HEK293 (cell line): Measurements from ENCODE around the gene GALNTL6.

Experiments
- CTCF ChIA-PET: fragments of 350-600 bp; formaldehyde crosslinking; extraction: SDS; loops from one replicate; lab custom pipeline; 2021; ENCODE audit warnings: antibody characterized with exemption; lab: Yijun Ruan, JAX
- POLR2A ChIA-PET: fragments of 300-600 bp; formaldehyde crosslinking; extraction: SDS; loops from one replicate; lab custom pipeline; 2020; ENCODE audit warnings: antibody characterized with exemption, inconsistent platforms; lab: Yijun Ruan, JAX
- H3K27ac ChIP-seq: fragments of 200-500 bp; sonication (Bioruptor generic); 2 replicates; pipeline ENCODE4 v1.5.1; 2014; ENCODE audit warnings: low read depth, low read length, control low read depth, inconsistent platforms; ENCODE audit errors: extremely low read depth
- H3K36me3 ChIP-seq, 2 experiments: fragments of 200-500 bp in 1 of 2; sonication (Bioruptor generic) in 1 of 2; 1 replicate in 1 of 2; 2 replicates in 1 of 2; pipeline ENCODE4 v1.5.1; 2014 to 2017; ENCODE audit warnings: inconsistent platforms in 2 of 2, low read length in 2 of 2; ENCODE audit not compliant: control insufficient read depth in 2 of 2, insufficient read depth in 1 of 2
- H3K4me1 ChIP-seq: fragments of 200-500 bp; sonication (Bioruptor generic); 2 replicates; pipeline ENCODE4 v1.5.1; 2014; ENCODE audit warnings: mild to moderate bottlenecking, low read length, inconsistent platforms; ENCODE audit not compliant: control insufficient read depth, insufficient read depth
- H3K4me3 ChIP-seq: 2 replicates; pipeline ENCODE4 v1.5.1; 2011; ENCODE audit warnings: low read depth, mild to moderate bottlenecking, control low read depth, low read length, moderate library complexity
- H3K9me3 ChIP-seq: fragments of 200-500 bp; sonication (Bioruptor generic); 2 replicates; pipeline ENCODE4 v1.5.1; 2014; ENCODE audit warnings: low read depth, low read length, inconsistent platforms; ENCODE audit not compliant: control insufficient read depth, insufficient read depth
- FEZF1 ChIP-seq: fragments of 450-650 bp; formaldehyde crosslinking; IDR thresholded peaks from 2 replicates; pipeline ENCODE4 v1.5.1; 2016; ENCODE audit warnings: missing biosample characterization, missing genetic modification characterization
- HIC1 ChIP-seq: fragments of 450-650 bp; formaldehyde crosslinking; IDR thresholded peaks from 2 replicates; pipeline ENCODE4 v1.5.1; 2016; ENCODE audit warnings: missing biosample characterization, missing genetic modification characterization
- INSM2 ChIP-seq: fragments of 450-650 bp; formaldehyde crosslinking; IDR thresholded peaks from 2 replicates; pipeline ENCODE4 v1.5.1; 2016; ENCODE audit warnings: missing biosample characterization, missing genetic modification characterization
- OSR2 ChIP-seq: fragments of 450-650 bp; formaldehyde crosslinking; IDR thresholded peaks from 2 replicates; pipeline ENCODE4 v1.5.1; 2016; ENCODE audit warnings: missing biosample characterization, missing genetic modification characterization
- REPIN1 ChIP-seq: fragments of 450-650 bp; formaldehyde crosslinking; IDR thresholded peaks from 2 replicates; pipeline ENCODE4 v1.5.1; 2017; ENCODE audit warnings: missing biosample characterization, missing genetic modification characterization, low read depth
- TCF7L2 ChIP-seq: IDR thresholded peaks from 2 replicates; pipeline ENCODE4 v1.6.1; 2011; ENCODE audit warnings: low read depth, mild to moderate bottlenecking, inconsistent platforms, low read length, moderate library complexity, borderline replicate concordance
- WT1 ChIP-seq: fragments of 450-650 bp; formaldehyde crosslinking; IDR thresholded peaks from 2 replicates; pipeline ENCODE4 v1.5.1; 2016; ENCODE audit warnings: missing biosample characterization, missing genetic modification characterization
- YY1 ChIP-seq: fragments of 450-650 bp; formaldehyde crosslinking; IDR thresholded peaks from 2 replicates; pipeline ENCODE4 v1.5.1; 2018; ENCODE audit warnings: missing biosample characterization, missing genetic modification characterization
- ZBTB1 ChIP-seq: fragments of 450-650 bp; formaldehyde crosslinking; IDR thresholded peaks from 2 replicates; pipeline ENCODE4 v1.5.1; 2016; ENCODE audit warnings: missing biosample characterization, missing genetic modification characterization
- ZBTB10 ChIP-seq: fragments of 450-650 bp; formaldehyde crosslinking; IDR thresholded peaks from 2 replicates; pipeline ENCODE4 v1.5.1; 2016; ENCODE audit warnings: missing biosample characterization, missing genetic modification characterization
- ZNF140 ChIP-seq: fragments of 450-650 bp; formaldehyde crosslinking; IDR thresholded peaks from 2 replicates; pipeline ENCODE4 v1.5.1; 2016; ENCODE audit warnings: missing biosample characterization, missing genetic modification characterization
- ZNF184 ChIP-seq: fragments of 450-650 bp; IDR thresholded peaks from 2 replicates; pipeline ENCODE4 v1.5.1; 2018; ENCODE audit warnings: missing biosample characterization, mild to moderate bottlenecking, missing genetic modification characterization
- ZNF223 ChIP-seq: fragments of 450-650 bp; formaldehyde crosslinking; IDR thresholded peaks from 2 replicates; pipeline ENCODE4 v1.5.1; 2016; ENCODE audit warnings: missing biosample characterization, missing genetic modification characterization
- ZNF24 ChIP-seq: fragments of 450-650 bp; formaldehyde crosslinking; IDR thresholded peaks from 2 replicates; pipeline ENCODE4 v1.5.1; 2016; ENCODE audit warnings: missing biosample characterization, missing genetic modification characterization
- ZNF324 ChIP-seq: fragments of 450-650 bp; formaldehyde crosslinking; IDR thresholded peaks from 2 replicates; pipeline ENCODE4 v1.5.1; 2016; ENCODE audit warnings: missing biosample characterization, missing genetic modification characterization
- ZNF416 ChIP-seq: fragments of 450-650 bp; formaldehyde crosslinking; IDR thresholded peaks from 2 replicates; pipeline ENCODE4 v1.5.1; 2016; ENCODE audit warnings: missing biosample characterization, missing genetic modification characterization
- ZNF518A ChIP-seq: fragments of 450-650 bp; formaldehyde crosslinking; conservative IDR thresholded peaks from 2 replicates; pipeline ENCODE4 v1.5.1; 2016; ENCODE audit warnings: low read depth, missing biosample characterization, missing genetic modification characterization
- ZNF623 ChIP-seq: fragments of 450-650 bp; formaldehyde crosslinking; IDR thresholded peaks from 2 replicates; pipeline ENCODE4 v1.5.1; 2016; ENCODE audit warnings: missing biosample characterization, missing genetic modification characterization
- ZNF624 ChIP-seq: fragments of 450-650 bp; formaldehyde crosslinking; IDR thresholded peaks from 2 replicates; pipeline ENCODE4 v1.5.1; 2017; ENCODE audit warnings: missing biosample characterization, missing genetic modification characterization
- ZNF776 ChIP-seq: fragments of 450-650 bp; formaldehyde crosslinking; IDR thresholded peaks from 2 replicates; pipeline ENCODE4 v1.5.0; 2017; ENCODE audit warnings: missing biosample characterization, missing genetic modification characterization, borderline replicate concordance
- ZSCAN16 ChIP-seq: fragments of 450-650 bp; formaldehyde crosslinking; IDR thresholded peaks from 2 replicates; pipeline ENCODE4 v1.5.1; 2016; ENCODE audit warnings: missing biosample characterization, missing genetic modification characterization
- TF ChIP-seq, protein P1 (sequence below): fragments of 450-650 bp; IDR thresholded peaks from 2 replicates; pipeline ENCODE4 v1.5.1; 2018; ENCODE audit warnings: missing biosample characterization, missing genetic modification characterization

GALNTL6 gene

DNA sequence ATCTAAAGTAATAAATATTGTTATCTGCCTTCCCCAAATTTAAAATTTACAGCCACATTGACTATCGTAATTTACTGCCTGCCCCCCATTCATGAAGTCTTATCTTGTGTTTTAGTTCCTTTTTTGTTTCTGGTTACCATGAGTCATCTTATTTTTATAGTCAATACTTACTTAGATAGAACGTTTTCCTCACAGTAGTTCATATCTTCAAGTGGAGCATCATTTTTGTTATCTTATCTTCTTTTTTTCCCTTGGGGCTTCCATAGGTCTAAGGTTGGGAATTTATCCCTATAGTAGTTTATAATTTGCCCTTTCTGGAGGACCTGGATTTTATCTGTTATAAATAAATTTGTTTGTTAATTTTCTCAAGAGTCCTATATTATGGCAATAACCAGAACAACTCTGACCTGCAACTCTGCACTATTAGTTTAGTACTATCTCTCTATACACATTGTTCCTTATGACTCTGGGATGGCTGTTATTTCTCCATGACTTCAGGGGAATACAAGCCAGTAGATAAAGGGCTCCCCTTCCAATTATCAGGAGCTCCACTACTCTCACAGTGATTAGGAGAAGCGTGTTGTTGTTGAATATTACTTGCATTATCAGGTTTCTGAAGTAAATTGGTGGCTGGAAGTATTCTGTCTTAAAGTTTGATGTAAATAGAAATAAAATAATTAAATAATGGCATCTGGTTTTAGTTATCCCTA, 330.6 kb downstream of the GALNTL6 start:
- ChIA-PET CTCF (no interaction called here), POLR2A (no interaction called here)
- no peak overlapping the region for H3K4me3 ChIP-seq
- no peaks in the 10 kb centered on the region for H3K9me3 ChIP-seq
- no peaks in the 10 kb centered on the region for H3K36me3 ChIP-seq
- H3K27ac ChIP-seq = no peak overlapping the region
- TF ChIP-seq YY1 (tag by site-specific recombination) (no peak), FEZF1 (tag by site-specific recombination) (peak; percentile 31; the same call in 1 of the 2 replicates), ZNF623 (tag by site-specific recombination) (no peak), REPIN1 (tag by site-specific recombination) (no peak), HIC1 (tag by site-specific recombination) (peak; percentile 35; the same call in 1 of the 2 replicates), OSR2 (tag by site-specific recombination) (no peak), TCF7L2 (0 out of 2 replicates have a peak, but pooled peaks have one; percentile 52)
- TF ChIP-seq, all 188 proteins: peak for 3
- peaks cover 5% of the 10 kb centered on the region for H3K4me1 ChIP-seq

- H3K27ac ChIP-seq = no peak overlapping the region
- no peaks in the 10 kb centered on the region for H3K36me3 ChIP-seq
- ChIA-PET CTCF (no interaction called here), POLR2A (no interaction called here)
- H3K9me3 ChIP-seq = no peaks in the 10 kb centered on the region
- H3K4me3 ChIP-seq = no peak overlapping the region
- peaks cover 5% of the 10 kb centered on the region for H3K4me1 ChIP-seq
- TF ChIP-seq ZNF518A = no peak
- TF ChIP-seq WT1 (tag by site-specific recombination) = no peak
- TF ChIP-seq ZNF223 = no peak
- TF ChIP-seq ZNF624 (tag by site-specific recombination) = no peak
- no peak for TF ChIP-seq ZBTB1
- no peak for TF ChIP-seq ZNF776
- no peak for TF ChIP-seq INSM2 (tag by site-specific recombination)
- TF ChIP-seq REPIN1 (tag by site-specific recombination) = no peak
- TF ChIP-seq ZNF324 = no peak
- TF ChIP-seq ZBTB10 (tag by site-specific recombination) = no peak
- no peak for TF ChIP-seq ZNF24 (tag by site-specific recombination)
- TF ChIP-seq, protein P1, sequence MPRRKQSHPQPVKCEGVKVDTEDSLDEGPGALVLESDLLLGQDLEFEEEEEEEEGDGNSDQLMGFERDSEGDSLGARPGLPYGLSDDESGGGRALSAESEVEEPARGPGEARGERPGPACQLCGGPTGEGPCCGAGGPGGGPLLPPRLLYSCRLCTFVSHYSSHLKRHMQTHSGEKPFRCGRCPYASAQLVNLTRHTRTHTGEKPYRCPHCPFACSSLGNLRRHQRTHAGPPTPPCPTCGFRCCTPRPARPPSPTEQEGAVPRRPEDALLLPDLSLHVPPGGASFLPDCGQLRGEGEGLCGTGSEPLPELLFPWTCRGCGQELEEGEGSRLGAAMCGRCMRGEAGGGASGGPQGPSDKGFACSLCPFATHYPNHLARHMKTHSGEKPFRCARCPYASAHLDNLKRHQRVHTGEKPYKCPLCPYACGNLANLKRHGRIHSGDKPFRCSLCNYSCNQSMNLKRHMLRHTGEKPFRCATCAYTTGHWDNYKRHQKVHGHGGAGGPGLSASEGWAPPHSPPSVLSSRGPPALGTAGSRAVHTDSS (tag by site-specific recombination) = no peak
- TF ChIP-seq ZNF416 = no peak
- no peak for TF ChIP-seq ZNF140 (tag by site-specific recombination)
- no peak for TF ChIP-seq ZNF184 (tag by site-specific recombination)
- no peak for TF ChIP-seq ZSCAN16 (tag by site-specific recombination)
Observed at GRCh38 chr4:172147687-172148086, 334.5 kb downstream of the GALNTL6 start.
